Measurements from ENCODE around the gene GSDME. TPM values are rescaled to one million over a fixed set of nuclear protein-coding genes. Genes with fewer than 3 reads are reported as not detected.

GSDME gene
- total and polyA plus RNA-seq, 4 experiments from 2014 or later = 0.46 to 1.7 (median 0.92) TPM

GRCh38 chr7:24715661-24716479 is 41.4 kb downstream of the GSDME start:
- no peaks in the 10 kb centered on the region for H3K9me3 Mint-ChIP-seq
- intact Hi-C loops (cut with micrococcal nuclease) = no loop called here
- H3K36me3 ChIP-seq (ENCODE audit: insufficient read depth, low read length) = no peaks in the 10 kb centered on the region
- H3K9me3 ChIP-seq (ENCODE audit: control insufficient read depth in 1 of 2, low read length in 2 of 2) = no peaks in the 10 kb centered on the region
- peaks cover 0 to 22% of the 10 kb centered on the region in 2 donors for H3K27me3 Mint-ChIP-seq
- H3K4me3 ChIP-seq (ENCODE audit: low read length in 2 of 2) = no peak overlapping the region
- no peak overlapping the region for H3K4me3 Mint-ChIP-seq
- H3K27ac Mint-ChIP-seq = peak overlapping the region in 1 of 7 donors; percentile 58
- POLR2A ChIA-PET (ENCODE audit: partially characterized antibody) = no interaction called here
- H3K36me3 Mint-ChIP-seq = no peaks in the 10 kb centered on the region
- H3K4me1 Mint-ChIP-seq = peaks cover 0 to 8% (median 0%) of the 10 kb centered on the region in 4 donors
- H3K27me3 ChIP-seq (ENCODE audit: insufficient read depth, low read length) = no peaks in the 10 kb centered on the region
- no peak overlapping the region for H3K27ac ChIP-seq (ENCODE audit: low read depth, low read length)
- DNase-seq = no peak
- CTCF ChIA-PET (ENCODE audit: partially characterized antibody) = interaction anchor here (1.5 kb wide), 1 partner anchor 10 kb away, joined by 7 read pairs; no protein-coding TSS in a partner anchor
- H3K4me1 ChIP-seq (ENCODE audit: insufficient read depth, low read length) = no peaks in the 10 kb centered on the region

GRCh38 chr7:24715171-24715570 is 42.1 kb downstream of the GSDME start:
- Histone ChIP-seq H3K9me3 (ENCODE audit: control insufficient read depth in 1 of 2, low read length in 2 of 2) (no peaks in the 10 kb centered on the region), H3K36me3 (ENCODE audit: insufficient read depth, low read length) (no peaks in the 10 kb centered on the region), H3K4me1 (ENCODE audit: insufficient read depth, low read length) (no peaks in the 10 kb centered on the region), H3K27me3 (ENCODE audit: insufficient read depth, low read length) (no peaks in the 10 kb centered on the region), H3K27ac (ENCODE audit: low read depth, low read length) (no peak overlapping the region), H3K4me3 (ENCODE audit: low read length in 2 of 2) (no peak overlapping the region)
- ChIA-PET CTCF (ENCODE audit: partially characterized antibody) (interaction anchor here (1.5 kb wide), 1 partner anchor 9 kb away, joined by 7 read pairs; no protein-coding TSS in a partner anchor), POLR2A (ENCODE audit: partially characterized antibody) (no interaction called here)
- intact Hi-C loops (cut with micrococcal nuclease) = no loop called here
- H3K4me3 Mint-ChIP-seq = no peak overlapping the region
- H3K36me3 Mint-ChIP-seq = no peaks in the 10 kb centered on the region
- H3K27me3 Mint-ChIP-seq = peaks cover 0 to 22% of the 10 kb centered on the region in 2 donors
- no peak overlapping the region for H3K27ac Mint-ChIP-seq
- peaks cover 0 to 8% (median 0%) of the 10 kb centered on the region in 4 donors for H3K4me1 Mint-ChIP-seq
- DNase-seq = no peak
- no peaks in the 10 kb centered on the region for H3K9me3 Mint-ChIP-seq

GRCh38 chr7:24714676-24715010 is 42.6 kb downstream of the GSDME start:
- H3K9me3 Mint-ChIP-seq = no peaks in the 10 kb centered on the region
- peaks cover 0 to 28% of the 10 kb centered on the region in 2 donors for H3K27me3 Mint-ChIP-seq
- no peak overlapping the region for H3K4me3 Mint-ChIP-seq
- POLR2A ChIA-PET (ENCODE audit: partially characterized antibody) = no interaction called here
- intact Hi-C loops (cut with micrococcal nuclease) = no loop called here
- Histone ChIP-seq H3K9me3 (ENCODE audit: control insufficient read depth in 1 of 2, low read length in 2 of 2) (no peaks in the 10 kb centered on the region), H3K27me3 (ENCODE audit: insufficient read depth, low read length) (no peaks in the 10 kb centered on the region), H3K27ac (ENCODE audit: low read depth, low read length) (no peak overlapping the region), H3K4me1 (ENCODE audit: insufficient read depth, low read length) (no peaks in the 10 kb centered on the region), H3K4me3 (ENCODE audit: low read length in 2 of 2) (no peak overlapping the region), H3K36me3 (ENCODE audit: insufficient read depth, low read length) (no peaks in the 10 kb centered on the region)
- no peaks in the 10 kb centered on the region for H3K36me3 Mint-ChIP-seq
- CTCF ChIA-PET (ENCODE audit: partially characterized antibody) = interaction anchor here (1.5 kb wide), 1 partner anchor 9 kb away, joined by 7 read pairs; no protein-coding TSS in a partner anchor
- no peak for DNase-seq
- peaks cover 0 to 8% (median 0%) of the 10 kb centered on the region in 4 donors for H3K4me1 Mint-ChIP-seq
- no peak overlapping the region for H3K27ac Mint-ChIP-seq

GRCh38 chr7:24713850-24714675 is 43.2 kb downstream of the GSDME start:
- DNase-seq = no peak
- Mint-ChIP-seq H3K4me3 (no peak overlapping the region), H3K4me1 (peaks cover 0 to 8% (median 0%) of the 10 kb centered on the region in 4 donors), H3K9me3 (no peaks in the 10 kb centered on the region), H3K27ac (no peak overlapping the region), H3K36me3 (no peaks in the 10 kb centered on the region), H3K27me3 (peaks cover 0 to 28% of the 10 kb centered on the region in 2 donors)
- Histone ChIP-seq H3K27ac (ENCODE audit: low read depth, low read length) (no peak overlapping the region), H3K9me3 (ENCODE audit: control insufficient read depth in 1 of 2, low read length in 2 of 2) (no peaks in the 10 kb centered on the region), H3K27me3 (ENCODE audit: insufficient read depth, low read length) (no peaks in the 10 kb centered on the region), H3K4me3 (ENCODE audit: low read length in 2 of 2) (no peak overlapping the region), H3K36me3 (ENCODE audit: insufficient read depth, low read length) (no peaks in the 10 kb centered on the region), H3K4me1 (ENCODE audit: insufficient read depth, low read length) (no peaks in the 10 kb centered on the region)
- CTCF ChIA-PET (ENCODE audit: partially characterized antibody) = interaction anchor here (1.5 kb wide), 1 partner anchor 8 kb away, joined by 7 read pairs; no protein-coding TSS in a partner anchor
- intact Hi-C loops (cut with micrococcal nuclease) = no loop called here
- POLR2A ChIA-PET (ENCODE audit: partially characterized antibody) = no interaction called here

- intact Hi-C loops (cut with micrococcal nuclease) = no loop called here
- Histone ChIP-seq H3K27me3 (ENCODE audit: insufficient read depth, low read length) (no peaks in the 10 kb centered on the region), H3K36me3 (ENCODE audit: insufficient read depth, low read length) (no peaks in the 10 kb centered on the region), H3K27ac (ENCODE audit: low read depth, low read length) (no peak overlapping the region), H3K4me1 (ENCODE audit: insufficient read depth, low read length) (no peaks in the 10 kb centered on the region), H3K4me3 (ENCODE audit: low read length in 2 of 2) (no peak overlapping the region), H3K9me3 (ENCODE audit: control insufficient read depth in 1 of 2, low read length in 2 of 2) (no peaks in the 10 kb centered on the region)
- Mint-ChIP-seq H3K4me3 (no peak overlapping the region), H3K27me3 (peaks cover 0 to 28% of the 10 kb centered on the region in 2 donors), H3K4me1 (peaks cover 0 to 8% (median 0%) of the 10 kb centered on the region in 4 donors), H3K36me3 (no peaks in the 10 kb centered on the region), H3K9me3 (no peaks in the 10 kb centered on the region), H3K27ac (no peak overlapping the region)
- POLR2A ChIA-PET (ENCODE audit: partially characterized antibody) = no interaction called here
- CTCF ChIA-PET (ENCODE audit: partially characterized antibody) = no interaction called here
- no peak for DNase-seq
Measured at GRCh38 chr7:24713039-24713793, 44.0 kb downstream of the GSDME start.

GRCh38 chr7:24709585-24710360 is 47.5 kb downstream of the GSDME start:
- no peak overlapping the region for H3K27ac Mint-ChIP-seq
- no peaks in the 10 kb centered on the region for H3K36me3 Mint-ChIP-seq
- H3K9me3 Mint-ChIP-seq = no peaks in the 10 kb centered on the region
- Histone ChIP-seq H3K4me3 (ENCODE audit: low read length in 2 of 2) (no peak overlapping the region), H3K27me3 (ENCODE audit: insufficient read depth, low read length) (no peaks in the 10 kb centered on the region), H3K4me1 (ENCODE audit: insufficient read depth, low read length) (no peaks in the 10 kb centered on the region), H3K27ac (ENCODE audit: low read depth, low read length) (no peak overlapping the region), H3K36me3 (ENCODE audit: insufficient read depth, low read length) (no peaks in the 10 kb centered on the region), H3K9me3 (ENCODE audit: control insufficient read depth in 1 of 2, low read length in 2 of 2) (no peaks in the 10 kb centered on the region)
- H3K27me3 Mint-ChIP-seq = peaks cover 0 to 14% of the 10 kb centered on the region in 2 donors
- ChIA-PET POLR2A (ENCODE audit: partially characterized antibody) (no interaction called here), CTCF (ENCODE audit: partially characterized antibody) (no interaction called here)
- H3K4me3 Mint-ChIP-seq = no peak overlapping the region
- H3K4me1 Mint-ChIP-seq = no peaks in the 10 kb centered on the region
- intact Hi-C loops (cut with micrococcal nuclease) = no loop called here
- no peak for DNase-seq

Measured in CD4-positive, alpha-beta memory T cell (primary cell).